Measurements from ENCODE around the gene SERPINB1. TPM values are rescaled to one million over a fixed set of nuclear protein-coding genes. Genes with fewer than 3 reads are reported as not detected.

SERPINB1 gene
- total RNA-seq, 1 donor from 2014 or later: 9.4 TPM

DNA sequence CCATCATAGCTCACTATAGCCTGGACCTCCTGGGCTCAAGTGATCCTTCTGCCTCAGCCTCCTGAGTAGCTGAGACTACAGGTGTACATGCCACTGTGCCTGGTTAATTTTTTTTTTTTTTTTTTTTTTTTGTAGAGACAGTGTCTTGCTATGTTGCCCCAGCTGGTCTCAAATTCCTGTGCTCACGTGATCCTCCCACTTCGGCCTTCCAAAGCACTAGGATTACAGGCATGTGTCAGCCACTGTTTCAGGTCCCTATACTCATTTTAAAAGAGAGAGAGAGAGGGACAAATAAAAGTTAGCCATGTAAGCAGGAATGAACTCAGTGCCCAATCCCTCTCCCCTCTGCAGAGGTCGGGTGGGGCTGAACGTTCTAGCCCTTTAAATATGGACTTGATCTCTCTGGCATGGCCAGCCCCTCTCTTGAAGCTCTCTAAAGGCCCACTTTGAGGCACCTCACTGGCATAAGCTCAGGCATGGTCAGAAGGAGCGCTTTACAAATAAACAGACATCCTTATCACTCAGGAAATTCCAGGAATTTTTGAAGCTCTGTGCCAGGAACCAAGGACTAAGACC, 9.0 kb upstream of the SERPINB1 start:
- Mint-ChIP-seq H3K9me3 (no peaks in the 10 kb centered on the region), H3K27ac (no peak overlapping the region), H3K4me1 (peaks cover 36% of the 10 kb centered on the region), H3K4me3 (no peak overlapping the region), H3K36me3 (no peaks in the 10 kb centered on the region), H3K27me3 (ENCODE audit: insufficient read depth, low read depth) (no peaks in the 10 kb centered on the region)
- H3K4me3 ChIP-seq: no peak overlapping the region
- no peaks in the 10 kb centered on the region for H3K27me3 ChIP-seq
- TF ChIP-seq EZH2phosphoT487 (IDR thresholded peaks at IDR 0.05) (no peak), EZH2 (IDR thresholded peaks at IDR 0.05) (no peak)
- TF ChIP-seq, protein P1, sequence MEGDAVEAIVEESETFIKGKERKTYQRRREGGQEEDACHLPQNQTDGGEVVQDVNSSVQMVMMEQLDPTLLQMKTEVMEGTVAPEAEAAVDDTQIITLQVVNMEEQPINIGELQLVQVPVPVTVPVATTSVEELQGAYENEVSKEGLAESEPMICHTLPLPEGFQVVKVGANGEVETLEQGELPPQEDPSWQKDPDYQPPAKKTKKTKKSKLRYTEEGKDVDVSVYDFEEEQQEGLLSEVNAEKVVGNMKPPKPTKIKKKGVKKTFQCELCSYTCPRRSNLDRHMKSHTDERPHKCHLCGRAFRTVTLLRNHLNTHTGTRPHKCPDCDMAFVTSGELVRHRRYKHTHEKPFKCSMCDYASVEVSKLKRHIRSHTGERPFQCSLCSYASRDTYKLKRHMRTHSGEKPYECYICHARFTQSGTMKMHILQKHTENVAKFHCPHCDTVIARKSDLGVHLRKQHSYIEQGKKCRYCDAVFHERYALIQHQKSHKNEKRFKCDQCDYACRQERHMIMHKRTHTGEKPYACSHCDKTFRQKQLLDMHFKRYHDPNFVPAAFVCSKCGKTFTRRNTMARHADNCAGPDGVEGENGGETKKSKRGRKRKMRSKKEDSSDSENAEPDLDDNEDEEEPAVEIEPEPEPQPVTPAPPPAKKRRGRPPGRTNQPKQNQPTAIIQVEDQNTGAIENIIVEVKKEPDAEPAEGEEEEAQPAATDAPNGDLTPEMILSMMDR (IDR thresholded peaks at IDR 0.05): no peak
- peaks cover 22% of the 10 kb centered on the region for H3K4me1 ChIP-seq
- H3K27ac ChIP-seq: no peak overlapping the region
- no peak for DNase-seq (ENCODE audit: low spot score)
- H3K79me2 ChIP-seq (ENCODE audit: low read depth): no peaks in the 10 kb centered on the region
- H3F3A ChIP-seq (ENCODE audit: low read depth): peaks cover 20% of the 10 kb centered on the region
- no peaks in the 10 kb centered on the region for H3K36me3 ChIP-seq
- H3K4me2 ChIP-seq: no peak overlapping the region
- H3K9me3 ChIP-seq (ENCODE audit: low read depth): no peaks in the 10 kb centered on the region
- H2AFZ ChIP-seq (replicated peaks): no peak overlapping the region
- no peaks in the 10 kb centered on the region for H4K20me1 ChIP-seq (ENCODE audit: low read depth)
- no peak overlapping the region for H3K9ac ChIP-seq

GRCh38 chr6:2848851-2849250, 7.2 kb upstream of the SERPINB1 start:
- no peaks in the 10 kb centered on the region for H3K9me3 ChIP-seq (ENCODE audit: low read depth)
- H3K4me1 Mint-ChIP-seq: peaks cover 18% of the 10 kb centered on the region
- no peak for DNase-seq (ENCODE audit: low spot score)
- H3K27ac ChIP-seq: no peak overlapping the region
- peaks cover 4% of the 10 kb centered on the region for H3K4me1 ChIP-seq
- H3K36me3 Mint-ChIP-seq: no peaks in the 10 kb centered on the region
- no peaks in the 10 kb centered on the region for H3K9me3 Mint-ChIP-seq
- H3F3A ChIP-seq (ENCODE audit: low read depth): peaks cover 21% of the 10 kb centered on the region
- peak overlapping the region; percentile 87 for H3K27ac Mint-ChIP-seq
- H3K27me3 ChIP-seq: no peaks in the 10 kb centered on the region
- H3K9ac ChIP-seq: no peak overlapping the region
- H3K4me3 ChIP-seq: no peak overlapping the region
- TF ChIP-seq EZH2phosphoT487 (IDR thresholded peaks at IDR 0.05): no peak
- TF ChIP-seq EZH2 (IDR thresholded peaks at IDR 0.05): no peak
- TF ChIP-seq, protein P1 (IDR thresholded peaks at IDR 0.05): no peak
- H2AFZ ChIP-seq (replicated peaks): no peak overlapping the region
- H4K20me1 ChIP-seq (ENCODE audit: low read depth): no peaks in the 10 kb centered on the region
- no peaks in the 10 kb centered on the region for H3K36me3 ChIP-seq
- H3K79me2 ChIP-seq (ENCODE audit: low read depth): no peaks in the 10 kb centered on the region
- H3K4me2 ChIP-seq: no peak overlapping the region
- no peaks in the 10 kb centered on the region for H3K27me3 Mint-ChIP-seq (ENCODE audit: insufficient read depth, low read depth)
- H3K4me3 Mint-ChIP-seq: no peak overlapping the region

GRCh38 chr6:2845880-2846208, 4.2 kb upstream of the SERPINB1 start:
- Mint-ChIP-seq H3K4me3 (no peak overlapping the region), H3K9me3 (no peaks in the 10 kb centered on the region), H3K4me1 (peaks cover 18% of the 10 kb centered on the region), H3K36me3 (no peaks in the 10 kb centered on the region), H3K27me3 (ENCODE audit: insufficient read depth, low read depth) (peaks cover 3% of the 10 kb centered on the region), H3K27ac (no peak overlapping the region)
- Histone ChIP-seq H3K79me2 (ENCODE audit: low read depth) (no peaks in the 10 kb centered on the region), H3K36me3 (no peaks in the 10 kb centered on the region), H3K27ac (no peak overlapping the region), H3K9me3 (ENCODE audit: low read depth) (no peaks in the 10 kb centered on the region), H3K9ac (no peak overlapping the region), H3K4me2 (no peak overlapping the region), H3K4me1 (peaks cover 3% of the 10 kb centered on the region), H3F3A (ENCODE audit: low read depth) (peaks cover 31% of the 10 kb centered on the region), H3K4me3 (no peak overlapping the region), H3K27me3 (no peaks in the 10 kb centered on the region), H4K20me1 (ENCODE audit: low read depth) (no peaks in the 10 kb centered on the region), H2AFZ (replicated peaks) (no peak overlapping the region)
- DNase-seq (ENCODE audit: low spot score): no peak
- TF ChIP-seq EZH2 (IDR thresholded peaks at IDR 0.05) (no peak), EZH2phosphoT487 (IDR thresholded peaks at IDR 0.05) (no peak)
- TF ChIP-seq, protein P1 (IDR thresholded peaks at IDR 0.05): no peak

Measured in neural progenitor cell (in vitro differentiated cells).